Bronchial epithelial cell (primary cell): ENCODE data around the gene RNASEH2C. TPM values are rescaled to one million over a fixed set of nuclear protein-coding genes. Genes with fewer than 3 reads are reported as not detected.

Source experiments
- DNase-seq: peaks from one replicate; pipeline ENCODE4 v3.0.0-alpha.2; 2010; ENCODE audit warnings: low read depth
- FAIRE-seq: peaks from 2 replicates; lab custom pipeline; 2011; peaks lifted over from hg19 to GRCh38; lab: Jason Lieb, UNC
- H3K27me3 ChIP-seq: 2 replicates; pipeline ENCODE4 v1.5.1; 2011; ENCODE audit warnings: low read length; ENCODE audit not compliant: control insufficient read depth, insufficient read depth
- H3K36me3 ChIP-seq: 2 replicates; pipeline ENCODE4 v1.5.1; 2011; ENCODE audit warnings: low read length; ENCODE audit not compliant: control insufficient read depth, insufficient read depth
- H3K4me3 ChIP-seq: 2 replicates; pipeline ENCODE4 v1.5.1; 2011; ENCODE audit warnings: mild to moderate bottlenecking, low read depth, low read length, control low read depth
- total RNA-seq: library from RNA; depleted of rRNA; stranded (reverse); fragments of >200 nt; gene quantifications from 2 replicates; pipeline ENCODE4 v1.2.1, GENCODE V29; 2014
- TF ChIP-seq, protein P1 (sequence below): IDR thresholded peaks from 2 replicates; pipeline ENCODE4 v1.5.1; 2011; ENCODE audit warnings: mild to moderate bottlenecking, moderate library complexity, low read length, control low read depth, inconsistent platforms; ENCODE audit not compliant: insufficient read depth, severe bottlenecking

Gene RNASEH2C
- total RNA-seq, 1 donor from 2014 or later: 21.1 TPM

DNA sequence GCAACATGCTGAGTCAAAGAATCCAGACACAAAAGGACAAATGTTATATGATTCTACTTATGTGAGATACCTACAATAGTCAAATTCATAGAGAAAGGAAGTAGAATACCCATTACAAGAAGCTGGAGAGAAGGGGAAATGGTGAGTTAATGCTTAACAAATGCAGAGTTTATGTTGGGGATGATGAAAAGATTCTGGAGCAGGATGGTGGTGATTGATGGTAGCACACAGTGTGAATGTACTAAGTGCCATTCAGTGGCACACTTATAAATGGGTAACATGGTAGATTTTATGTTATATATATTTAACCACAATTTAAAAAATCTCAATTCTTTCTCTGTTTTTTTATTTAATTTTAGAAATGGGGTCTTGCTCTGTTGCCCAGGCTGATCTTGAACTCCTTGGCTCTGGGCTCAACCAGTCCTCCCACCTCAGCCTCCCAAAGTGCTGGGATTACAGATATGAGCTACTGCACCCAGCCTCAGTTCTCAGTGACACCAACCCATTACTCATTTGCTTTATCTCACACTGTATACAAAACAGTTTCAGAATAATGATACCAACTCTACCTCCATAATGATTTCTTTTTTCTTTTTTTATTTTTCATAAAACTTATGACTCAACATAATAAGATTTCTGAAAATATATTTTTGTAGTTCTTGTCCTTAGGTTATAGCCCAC lies 48.3 kb downstream of the RNASEH2C start:
- H3K27me3 ChIP-seq: no peaks in the 10 kb centered on the region
- no peak overlapping the region for H3K4me3 ChIP-seq
- no peak for FAIRE-seq
- TF ChIP-seq, protein P1, sequence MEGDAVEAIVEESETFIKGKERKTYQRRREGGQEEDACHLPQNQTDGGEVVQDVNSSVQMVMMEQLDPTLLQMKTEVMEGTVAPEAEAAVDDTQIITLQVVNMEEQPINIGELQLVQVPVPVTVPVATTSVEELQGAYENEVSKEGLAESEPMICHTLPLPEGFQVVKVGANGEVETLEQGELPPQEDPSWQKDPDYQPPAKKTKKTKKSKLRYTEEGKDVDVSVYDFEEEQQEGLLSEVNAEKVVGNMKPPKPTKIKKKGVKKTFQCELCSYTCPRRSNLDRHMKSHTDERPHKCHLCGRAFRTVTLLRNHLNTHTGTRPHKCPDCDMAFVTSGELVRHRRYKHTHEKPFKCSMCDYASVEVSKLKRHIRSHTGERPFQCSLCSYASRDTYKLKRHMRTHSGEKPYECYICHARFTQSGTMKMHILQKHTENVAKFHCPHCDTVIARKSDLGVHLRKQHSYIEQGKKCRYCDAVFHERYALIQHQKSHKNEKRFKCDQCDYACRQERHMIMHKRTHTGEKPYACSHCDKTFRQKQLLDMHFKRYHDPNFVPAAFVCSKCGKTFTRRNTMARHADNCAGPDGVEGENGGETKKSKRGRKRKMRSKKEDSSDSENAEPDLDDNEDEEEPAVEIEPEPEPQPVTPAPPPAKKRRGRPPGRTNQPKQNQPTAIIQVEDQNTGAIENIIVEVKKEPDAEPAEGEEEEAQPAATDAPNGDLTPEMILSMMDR: no peak
- DNase-seq: no peak
- no peaks in the 10 kb centered on the region for H3K36me3 ChIP-seq

Other genes starting within 250 kb of the RNASEH2C start
- 11,095 and 16,401 TPM in 2 replicates for gene MALAT1, start 221.8 kb downstream of the RNASEH2C start, total RNA-seq
- 49.5 and 64.5 TPM in 2 replicates for gene SCYL1, start 195.7 kb downstream of the RNASEH2C start, total RNA-seq
- gene LTBP3, start 162.4 kb downstream of the RNASEH2C start, total RNA-seq: 22.5 and 35.0 TPM in 2 replicates
- gene ZNRD2, start 150.3 kb downstream of the RNASEH2C start, total RNA-seq: 30.3 and 43.4 TPM in 2 replicates
- gene FAM89B, start 148.3 kb downstream of the RNASEH2C start, total RNA-seq: 10.6 and 10.8 TPM in 2 replicates
- gene EHBP1L1, start 144.7 kb downstream of the RNASEH2C start, total RNA-seq: 31.6 and 62.0 TPM in 2 replicates
- 0.79 and 4.1 TPM in 2 replicates for gene KCNK7, start 125.0 kb downstream of the RNASEH2C start, total RNA-seq
- gene MAP3K11, start 106.6 kb downstream of the RNASEH2C start, total RNA-seq: 11.1 and 18.6 TPM in 2 replicates
- gene PCNX3, start 105.0 kb downstream of the RNASEH2C start, total RNA-seq: 5.3 and 10.2 TPM in 2 replicates
- 11.1 and 15.1 TPM in 2 replicates for gene SIPA1, start 82.7 kb downstream of the RNASEH2C start, total RNA-seq
- 9.5 and 15.2 TPM in 2 replicates for gene RELA, start 57.9 kb downstream of the RNASEH2C start, total RNA-seq
- 34.8 and 37.6 TPM in 2 replicates for gene KAT5, start 8.5 kb downstream of the RNASEH2C start, total RNA-seq
- gene AP5B1, start 60.2 kb upstream of the RNASEH2C start, total RNA-seq: 6.1 and 8.4 TPM in 2 replicates
- 6.3 and 17.8 TPM in 2 replicates for gene OVOL1, start 66.3 kb upstream of the RNASEH2C start, total RNA-seq
- under 0.01 TPM in 1 of 2 replicates, not detected in the other for gene SNX32, start 113.2 kb upstream of the RNASEH2C start, total RNA-seq
- gene CFL1, start 137.4 kb upstream of the RNASEH2C start, total RNA-seq: 764 and 971 TPM in 2 replicates
- gene MUS81, start 139.6 kb upstream of the RNASEH2C start, total RNA-seq: 58.4 and 63.8 TPM in 2 replicates
- 2.9 and 5.6 TPM in 2 replicates for gene EFEMP2, start 152.0 kb upstream of the RNASEH2C start, total RNA-seq
- not detected in 2 replicates for gene CTSW, start 159.0 kb upstream of the RNASEH2C start, total RNA-seq
- gene FIBP, start 167.7 kb upstream of the RNASEH2C start, total RNA-seq: 103 and 157 TPM in 2 replicates
- gene CCDC85B, start 169.9 kb upstream of the RNASEH2C start, total RNA-seq: 19.6 and 29.7 TPM in 2 replicates
- gene FOSL1, start 179.6 kb upstream of the RNASEH2C start, total RNA-seq: 2.6 and 3.1 TPM in 2 replicates
- 8.4 and 12.9 TPM in 2 replicates for gene C11orf68, start 198.3 kb upstream of the RNASEH2C start, total RNA-seq
- gene DRAP1, start 198.6 kb upstream of the RNASEH2C start, total RNA-seq: 176 and 429 TPM in 2 replicates
- gene TSGA10IP, start 224.7 kb upstream of the RNASEH2C start, total RNA-seq: under 0.01 TPM in 1 of 2 replicates, not detected in the other
- gene SART1, start 240.9 kb upstream of the RNASEH2C start, total RNA-seq: 32.4 and 51.7 TPM in 2 replicates